ENCODE measurements around the gene LUC7L2. TPM values are rescaled to one million over a fixed set of nuclear protein-coding genes. Genes with fewer than 3 reads are reported as not detected.
"Not testable (repeated sequence)": the region's sequence is repeated elsewhere in the genome, so short reads cannot be mapped to it uniquely, and the experiment has no call there.

Gene LUC7L2
- total and polyA plus RNA-seq, 5 experiments from 2014 or later = 51.6 to 147 (median 80.6) TPM

DNA sequence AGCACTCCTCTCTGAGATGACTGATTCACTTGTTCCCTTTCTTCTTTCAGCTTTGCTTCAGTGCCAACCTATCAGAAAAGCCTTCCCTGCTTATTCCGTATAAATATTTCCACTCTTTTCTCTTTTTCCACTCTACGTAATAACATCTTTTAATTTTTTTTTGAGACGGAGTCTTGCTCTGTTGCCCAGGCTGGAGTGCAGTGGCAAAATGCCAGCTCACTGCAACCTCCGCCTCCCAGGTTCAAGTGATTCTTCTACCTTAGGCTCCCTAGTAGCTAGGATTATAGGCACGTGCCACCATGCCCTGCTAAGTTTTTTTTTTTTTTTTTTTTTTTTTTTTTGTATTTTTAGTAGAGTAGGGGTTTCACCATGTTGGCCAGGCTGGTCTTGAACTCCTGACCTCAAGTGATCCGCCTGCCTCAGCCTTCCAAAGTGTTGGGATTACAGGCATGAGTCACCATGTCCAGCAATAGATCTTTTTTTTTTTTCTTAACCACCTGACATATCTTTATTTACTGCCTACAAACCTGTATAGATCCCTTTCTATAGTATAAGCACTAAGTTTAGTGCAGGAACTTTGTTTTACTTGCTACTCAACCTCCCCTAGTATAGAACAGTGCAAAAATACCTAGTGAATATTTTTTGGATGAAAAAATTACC, 55.2 kb downstream of the LUC7L2 start:
- H3K4me1 Mint-ChIP-seq, H3K27me3 Mint-ChIP-seq, ATAC-seq, H3K9me3 Mint-ChIP-seq, DNase-seq, H3K4me3 Mint-ChIP-seq, POLR2A ChIA-PET: not testable (repeated sequence)
- peak overlapping the region in 7 of 10 donors; percentile 35 to 63 (median 47) for H3K27ac Mint-ChIP-seq
- H3K36me3 Mint-ChIP-seq = peaks cover 0 to 91% (median 27%) of the 10 kb centered on the region in 3 donors

DNA sequence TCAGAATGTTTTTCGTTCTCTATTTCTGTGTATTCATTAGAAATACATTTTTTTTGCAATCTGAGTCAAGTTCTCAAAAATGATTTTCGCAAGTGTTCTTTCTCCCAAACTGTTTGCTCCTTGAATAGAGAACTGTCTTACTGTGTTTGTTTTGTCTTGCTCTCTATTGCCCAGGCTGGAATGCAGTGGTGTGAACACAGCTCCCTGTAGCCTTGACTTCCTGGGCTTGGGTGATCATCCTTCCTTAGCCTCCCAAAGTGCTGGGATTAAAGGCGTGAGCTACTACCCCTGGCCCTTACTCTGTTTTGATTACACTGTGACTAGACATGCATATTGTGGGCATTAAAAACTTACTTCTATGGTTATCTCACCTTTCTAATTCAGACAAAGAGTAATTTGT, 56.7 kb downstream of the LUC7L2 start:
- Mint-ChIP-seq H3K4me1 (peaks cover 0 to 6% (median under 1%) of the 10 kb centered on the region in 4 donors), H3K9me3 (no peaks in the 10 kb centered on the region), H3K4me3 (no peak overlapping the region), H3K27ac (peak overlapping the region in 9 of 10 donors; percentile 20 to 81 (median 62)), H3K36me3 (peaks cover 0 to 97% (median 24%) of the 10 kb centered on the region in 3 donors), H3K27me3 (no peaks in the 10 kb centered on the region)
- ATAC-seq = no peak
- POLR2A ChIA-PET = no interaction called here
- DNase-seq = no peak

DNA sequence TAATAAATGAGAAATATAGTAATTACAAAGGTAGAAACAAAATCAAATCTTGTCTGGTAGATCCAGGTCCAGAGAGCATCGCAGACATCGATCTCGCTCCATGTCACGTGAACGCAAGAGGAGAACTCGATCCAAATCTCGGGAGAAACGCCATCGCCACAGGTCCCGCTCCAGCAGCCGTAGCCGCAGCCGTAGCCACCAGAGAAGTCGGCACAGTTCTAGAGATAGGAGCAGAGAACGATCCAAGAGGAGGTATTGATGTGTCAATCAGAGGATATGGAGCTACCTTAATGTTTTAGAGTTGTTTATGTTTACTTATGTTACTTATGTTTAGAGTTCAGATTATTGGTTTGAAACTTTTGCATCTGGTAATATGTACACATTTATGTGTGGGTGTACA, 57.8 kb downstream of the LUC7L2 start:
- Mint-ChIP-seq H3K4me3 (no peak overlapping the region), H3K27ac (peak overlapping the region in 3 of 10 donors; percentile 49 to 78 (median 55)), H3K4me1 (peaks cover 0 to 8% (median under 1%) of the 10 kb centered on the region in 4 donors), H3K9me3 (no peaks in the 10 kb centered on the region), H3K36me3 (peaks cover 0 to 93% (median 24%) of the 10 kb centered on the region in 3 donors), H3K27me3 (no peaks in the 10 kb centered on the region)
- ATAC-seq (no peak), DNase-seq (no peak)
- POLR2A ChIA-PET = interaction anchor here (0.6 kb wide), 2 partner anchors 197 to 354 kb away, joined by 3 to 6 read pairs; no protein-coding TSS in a partner anchor

DNA sequence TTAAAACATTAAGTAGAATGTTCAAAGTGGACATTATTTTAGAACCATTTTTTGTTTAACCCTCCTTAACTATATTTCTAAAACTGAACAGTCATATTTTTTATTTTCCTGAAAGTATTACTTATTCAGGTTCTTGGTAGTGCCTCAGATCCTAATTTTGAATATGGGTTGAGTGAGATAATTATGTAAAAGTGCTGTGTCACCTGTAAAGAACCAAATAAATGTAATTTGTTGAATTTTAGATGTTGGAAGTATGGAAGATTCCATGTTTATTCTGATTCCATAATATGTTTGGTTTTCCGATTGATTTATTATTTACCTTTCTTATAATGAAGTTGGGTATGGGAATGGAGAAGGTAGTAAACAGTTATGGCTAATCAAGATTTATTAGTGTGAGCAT, 61.4 kb downstream of the LUC7L2 start:
- no peaks in the 10 kb centered on the region for H3K9me3 Mint-ChIP-seq
- no peak for ATAC-seq
- peaks cover 0 to 5% (median under 1%) of the 10 kb centered on the region in 4 donors for H3K4me1 Mint-ChIP-seq
- DNase-seq = no peak
- no peak overlapping the region for H3K4me3 Mint-ChIP-seq
- POLR2A ChIA-PET = interaction anchor here (0.6 kb wide), 1 partner anchor 8 kb away, joined by 5 read pairs; no protein-coding TSS in a partner anchor
- H3K36me3 Mint-ChIP-seq = peaks cover 0 to 79% (median 18%) of the 10 kb centered on the region in 3 donors
- H3K27me3 Mint-ChIP-seq = no peaks in the 10 kb centered on the region
- H3K27ac Mint-ChIP-seq = peak overlapping the region in 2 of 10 donors; percentile 19 to 48

DNA sequence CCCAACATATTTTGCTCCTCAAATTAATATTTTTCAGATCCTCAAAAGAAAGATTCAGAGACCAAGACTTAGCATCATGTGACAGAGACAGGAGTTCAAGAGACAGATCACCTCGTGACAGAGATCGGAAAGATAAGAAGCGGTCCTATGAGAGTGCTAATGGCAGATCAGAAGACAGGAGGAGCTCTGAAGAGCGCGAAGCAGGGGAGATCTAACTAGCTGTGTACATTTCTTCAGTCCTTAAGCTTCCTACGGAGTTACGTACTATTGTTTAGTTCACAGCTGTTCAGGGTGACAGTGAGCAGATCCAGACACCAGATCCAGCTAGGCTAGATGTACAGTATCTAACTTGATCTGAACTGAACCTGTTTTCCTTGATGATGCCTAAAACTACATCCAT, 62.4 kb downstream of the LUC7L2 start:
- DNase-seq = no peak
- H3K27ac Mint-ChIP-seq = peak overlapping the region in 3 of 10 donors; percentile 1 to 15 (median 13)
- peaks cover 0 to 6% (median 2%) of the 10 kb centered on the region in 4 donors for H3K4me1 Mint-ChIP-seq
- POLR2A ChIA-PET = interaction anchor here (0.6 to 0.7 kb wide), 2 partner anchors 8 to 45 kb away, joined by 3 read pairs; no protein-coding TSS in a partner anchor
- no peaks in the 10 kb centered on the region for H3K9me3 Mint-ChIP-seq
- H3K4me3 Mint-ChIP-seq = no peak overlapping the region
- H3K27me3 Mint-ChIP-seq = no peaks in the 10 kb centered on the region
- ATAC-seq = no peak
- H3K36me3 Mint-ChIP-seq = peaks cover 0 to 74% (median 13%) of the 10 kb centered on the region in 3 donors

DNA sequence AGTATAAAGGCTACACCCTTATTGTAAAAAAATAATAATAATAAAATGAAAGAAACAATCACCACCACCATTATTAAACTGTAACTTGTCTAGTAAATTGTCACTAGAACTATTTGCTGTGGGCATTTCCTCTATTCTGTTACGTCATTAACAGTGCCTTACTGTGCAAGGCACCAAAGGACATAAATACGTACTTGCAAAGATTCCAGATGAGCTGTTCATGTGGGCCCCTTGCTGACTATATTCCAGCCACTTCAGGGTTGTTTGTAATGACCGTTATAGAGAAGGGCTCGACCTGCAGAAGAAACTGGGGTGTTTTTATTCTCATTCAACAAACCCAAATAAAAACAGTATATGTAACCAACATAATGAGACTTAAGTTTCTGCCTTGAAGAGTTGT, 63.4 kb downstream of the LUC7L2 start:
- no peak overlapping the region for H3K4me3 Mint-ChIP-seq
- POLR2A ChIA-PET = no interaction called here
- no peaks in the 10 kb centered on the region for H3K27me3 Mint-ChIP-seq
- H3K4me1 Mint-ChIP-seq = peaks cover 0 to 5% (median 3%) of the 10 kb centered on the region in 4 donors
- peaks cover 0 to 70% (median 5%) of the 10 kb centered on the region in 3 donors for H3K36me3 Mint-ChIP-seq
- no peaks in the 10 kb centered on the region for H3K9me3 Mint-ChIP-seq
- no peak for DNase-seq
- H3K27ac Mint-ChIP-seq = no peak overlapping the region
- ATAC-seq = no peak

DNA sequence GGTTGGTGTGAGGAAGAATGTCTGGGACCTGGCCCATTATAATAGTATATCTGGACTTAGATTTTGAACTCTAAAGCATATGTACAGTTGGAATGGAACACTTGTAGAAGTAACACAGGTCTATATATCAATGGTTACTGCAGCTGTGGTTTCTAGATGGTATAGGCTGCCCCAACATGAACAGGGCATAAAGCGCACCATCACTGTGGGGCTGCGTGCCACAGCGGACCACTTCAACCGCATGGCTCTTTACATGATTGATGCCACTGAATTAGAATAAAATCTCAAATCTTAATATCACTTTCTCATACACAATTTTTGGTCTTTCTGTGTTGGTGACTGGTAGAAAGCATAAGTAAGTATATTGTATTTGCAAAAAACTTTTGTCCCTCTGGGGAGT, 64.3 kb downstream of the LUC7L2 start:
- Mint-ChIP-seq H3K36me3 (peaks cover 0 to 66% (median 4%) of the 10 kb centered on the region in 3 donors), H3K27ac (peak overlapping the region in 2 of 10 donors; percentile 15 to 50), H3K4me3 (no peak overlapping the region), H3K4me1 (peaks cover 0 to 5% (median 3%) of the 10 kb centered on the region in 4 donors), H3K27me3 (no peaks in the 10 kb centered on the region), H3K9me3 (no peaks in the 10 kb centered on the region)
- DNase-seq (no peak), ATAC-seq (peak in 1 of 2 donors; percentile 35)
- POLR2A ChIA-PET = interaction anchor here (0.9 kb wide), 1 partner anchor 18 kb away, joined by 3 read pairs; no protein-coding TSS in a partner anchor

DNA sequence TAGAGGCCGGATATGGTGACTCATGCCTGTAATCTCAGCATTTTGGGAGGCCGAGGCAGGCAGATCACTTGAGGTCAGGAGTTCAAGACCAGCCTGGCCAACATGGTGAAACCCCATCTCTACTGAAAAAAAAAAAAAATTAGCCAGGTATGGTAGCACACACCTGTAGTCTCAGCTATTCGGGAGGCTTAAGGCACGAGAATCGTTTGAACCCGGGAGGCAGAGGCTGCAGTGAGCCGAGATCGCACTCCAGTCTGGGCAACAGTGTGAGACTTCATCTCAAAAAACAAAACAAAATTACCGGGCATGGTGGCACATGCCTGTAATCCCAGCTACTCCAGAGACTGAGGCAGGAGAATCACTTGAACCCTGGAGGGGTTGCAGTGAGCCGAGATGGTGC, 66.0 kb downstream of the LUC7L2 start:
- ATAC-seq, POLR2A ChIA-PET, H3K27ac Mint-ChIP-seq, DNase-seq, H3K9me3 Mint-ChIP-seq, H3K27me3 Mint-ChIP-seq, H3K4me3 Mint-ChIP-seq, H3K4me1 Mint-ChIP-seq: not testable (repeated sequence)
- peaks cover 0 to 51% (median 0%) of the 10 kb centered on the region in 3 donors for H3K36me3 Mint-ChIP-seq

DNA sequence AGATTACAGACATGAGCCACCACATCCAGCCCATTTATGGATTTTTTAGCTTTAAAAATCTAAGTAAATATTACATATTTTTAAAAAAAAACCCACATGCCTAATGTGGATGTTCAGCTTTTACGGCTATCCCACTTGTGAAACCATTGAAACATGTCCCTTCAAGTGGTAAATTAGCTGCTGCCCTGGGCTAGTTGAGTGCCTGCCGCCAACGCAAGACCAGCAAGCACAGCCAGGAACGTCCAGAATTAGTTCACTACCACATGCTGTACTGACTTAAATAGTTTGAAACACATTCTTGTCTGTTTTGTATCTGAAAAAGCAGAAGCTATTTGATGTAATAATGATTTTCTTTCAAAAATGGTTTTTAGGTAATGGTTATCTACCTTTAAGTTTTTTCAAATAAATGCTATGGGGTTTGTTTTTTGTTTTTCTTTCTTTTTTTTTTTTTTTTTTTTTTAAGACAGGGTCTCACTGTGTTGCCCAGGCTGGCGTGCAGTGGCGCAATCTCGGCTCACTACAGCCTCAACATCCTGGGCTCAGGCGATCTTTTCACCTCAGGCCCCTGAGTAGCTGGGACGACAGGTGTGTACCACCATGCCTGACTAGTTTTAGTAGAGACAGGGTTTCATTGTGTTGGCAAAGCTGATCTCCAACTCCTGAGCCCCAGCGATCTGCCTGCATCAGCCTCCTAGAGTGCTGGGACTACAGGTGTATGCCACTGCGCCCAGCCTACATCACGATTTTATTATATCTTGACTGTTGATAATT, 66.7 kb downstream of the LUC7L2 start:
- peaks cover 0 to 7% (median 3%) of the 10 kb centered on the region in 4 donors for H3K4me1 Mint-ChIP-seq
- H3K27me3 Mint-ChIP-seq = no peaks in the 10 kb centered on the region
- no peaks in the 10 kb centered on the region for H3K9me3 Mint-ChIP-seq
- no peak overlapping the region for H3K4me3 Mint-ChIP-seq
- peak overlapping the region in 4 of 10 donors; percentile 50 to 86 (median 64) for H3K27ac Mint-ChIP-seq
- DNase-seq = no peak
- no peak for ATAC-seq
- peaks cover 0 to 44% (median 0%) of the 10 kb centered on the region in 3 donors for H3K36me3 Mint-ChIP-seq
- POLR2A ChIA-PET = no interaction called here

DNA sequence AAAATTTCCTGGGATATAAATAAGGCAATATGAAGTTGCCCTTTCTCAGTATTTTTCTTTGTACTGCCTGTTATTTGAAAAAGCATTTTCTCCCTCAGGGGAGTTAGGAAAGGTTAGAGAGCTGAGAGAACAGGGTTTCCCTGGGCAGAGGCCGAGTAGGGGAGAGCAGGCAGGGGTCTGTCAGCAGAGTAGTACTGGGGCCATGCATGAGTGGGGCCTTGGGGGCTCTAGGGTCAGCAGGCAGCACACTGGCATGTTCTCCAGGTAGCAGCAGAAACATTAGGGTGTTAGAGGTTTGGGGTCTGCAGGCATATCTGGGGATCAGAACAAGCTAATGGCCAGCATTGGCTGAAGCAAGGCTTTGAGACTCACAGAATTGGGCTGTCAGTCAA, 67.3 kb downstream of the LUC7L2 start:
- ATAC-seq = no peak
- POLR2A ChIA-PET = no interaction called here
- peaks cover 0 to 6% (median 3%) of the 10 kb centered on the region in 4 donors for H3K4me1 Mint-ChIP-seq
- no peak overlapping the region for H3K4me3 Mint-ChIP-seq
- H3K27ac Mint-ChIP-seq = peak overlapping the region in 7 of 10 donors; percentile 3 to 86 (median 34)
- H3K9me3 Mint-ChIP-seq = no peaks in the 10 kb centered on the region
- H3K36me3 Mint-ChIP-seq = peaks cover 0 to 40% (median 0%) of the 10 kb centered on the region in 3 donors
- no peaks in the 10 kb centered on the region for H3K27me3 Mint-ChIP-seq
- DNase-seq = no peak

DNA sequence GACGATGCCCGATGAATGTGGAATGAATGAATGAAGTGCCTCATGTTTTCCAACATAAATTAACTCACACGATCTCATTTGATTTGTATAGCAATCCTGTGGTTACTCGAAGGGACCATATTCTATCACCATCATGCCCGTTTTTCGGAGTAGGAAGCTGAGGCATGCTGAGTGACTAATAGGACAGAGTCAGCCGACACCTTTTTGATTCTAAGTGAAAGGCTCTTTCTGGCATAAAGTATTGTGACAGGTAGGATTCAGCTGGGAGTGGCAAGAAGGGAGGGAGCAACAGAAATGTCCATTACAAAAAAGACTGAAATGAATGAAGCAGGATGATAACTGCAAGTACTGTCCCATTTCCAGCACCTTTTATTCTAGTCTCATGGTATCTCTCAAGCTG, 68.1 kb downstream of the LUC7L2 start:
- no peak overlapping the region for H3K4me3 Mint-ChIP-seq
- peak overlapping the region in 1 of 10 donors; percentile 3 for H3K27ac Mint-ChIP-seq
- POLR2A ChIA-PET = no interaction called here
- peaks cover 0 to 5% (median 3%) of the 10 kb centered on the region in 4 donors for H3K4me1 Mint-ChIP-seq
- H3K36me3 Mint-ChIP-seq = peaks cover 0 to 34% (median 0%) of the 10 kb centered on the region in 3 donors
- DNase-seq (no peak), ATAC-seq (no peak)
- no peaks in the 10 kb centered on the region for H3K9me3 Mint-ChIP-seq
- H3K27me3 Mint-ChIP-seq = no peaks in the 10 kb centered on the region

DNA sequence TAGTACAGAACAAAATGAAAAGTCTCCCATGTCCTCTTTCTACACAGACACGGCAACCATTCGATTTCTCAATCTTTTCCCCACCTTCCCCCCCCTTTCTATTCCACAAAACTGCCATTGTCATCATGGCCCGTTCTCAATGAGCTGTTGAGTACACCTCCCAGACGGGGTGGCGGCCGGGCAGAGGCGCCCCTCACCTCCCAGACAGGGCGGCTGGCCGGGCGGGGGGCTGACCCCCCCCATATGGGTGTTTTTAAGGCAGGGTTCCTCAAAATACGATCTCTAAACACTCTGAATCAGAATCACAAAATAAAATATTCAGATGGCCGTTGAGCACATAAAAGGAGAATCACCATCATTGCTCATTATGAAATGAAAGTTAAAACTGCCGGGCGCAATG, 70.0 kb downstream of the LUC7L2 start:
- POLR2A ChIA-PET, DNase-seq: not testable (repeated sequence)
- H3K27ac Mint-ChIP-seq = peak overlapping the region in 1 of 10 donors; percentile 40

More for the DNA sequence above, 70.0 kb downstream of the LUC7L2 start:
- H3K36me3 Mint-ChIP-seq = peaks cover 0 to 23% (median 3%) of the 10 kb centered on the region in 3 donors
- H3K9me3 Mint-ChIP-seq, ATAC-seq, H3K27me3 Mint-ChIP-seq, H3K4me3 Mint-ChIP-seq: not testable (repeated sequence)
- peaks cover 7 to 12% (median 8%) of the 10 kb centered on the region in 4 donors for H3K4me1 Mint-ChIP-seq
